GM23338 (cell line): ENCODE measurements around the gene PLEKHG4B.

ENCODE experiments used
- CREB1 ChIP-seq: fragments of 250-450 bp; sonication (Bioruptor Pico); IDR thresholded peaks from 2 replicates; pipeline ENCODE4 v1.5.0; 2020; ENCODE audit warnings: low read depth, mild to moderate bottlenecking, moderate library complexity
- CTCF ChIP-seq, 2 experiments: fragments of 200-600 bp in 1 of 2; sonication (generic) in 1 of 2; conservative IDR thresholded peaks; 2 replicates each; pipeline versions ENCODE4 v1.5.1 to v1.6.1; 2016 to 2017; ENCODE audit warnings: antibody characterized with exemption in 2 of 2, low read depth in 2 of 2, mild to moderate bottlenecking in 2 of 2, moderate library complexity in 1 of 2
- EZH2 ChIP-seq: fragments of 200-600 bp; sonication (generic); IDR thresholded peaks from one replicate; pipeline ENCODE4 v1.8.0; 2017; ENCODE audit warnings: antibody characterized with exemption, mild to moderate bottlenecking, low read depth; ENCODE audit not compliant: unreplicated experiment
- JUNB ChIP-seq: IDR thresholded peaks from one replicate; pipeline ENCODE4 v1.6.1; 2016; ENCODE audit warnings: antibody characterized with exemption; ENCODE audit not compliant: unreplicated experiment
- POLR2AphosphoS5 ChIP-seq: IDR thresholded peaks from 2 replicates; pipeline ENCODE4 v1.6.1; 2016; ENCODE audit warnings: antibody characterized with exemption, low read depth
- STAT1 ChIP-seq: IDR thresholded peaks from one replicate; pipeline ENCODE4 v1.6.1; 2016; ENCODE audit warnings: antibody characterized with exemption; ENCODE audit not compliant: unreplicated experiment
- ZNF331 ChIP-seq: fragments of 250-450 bp; sonication (Bioruptor Pico); IDR thresholded peaks from 2 replicates; pipeline ENCODE4 v1.5.0; 2020; ENCODE audit warnings: low read depth, mild to moderate bottlenecking, moderate library complexity
- TF ChIP-seq, protein P1 (sequence below): IDR thresholded peaks from one replicate; pipeline ENCODE4 v1.6.1; 2018; ENCODE audit warnings: antibody characterized with exemption; ENCODE audit not compliant: unreplicated experiment

- TF ChIP-seq CTCF (conservative IDR thresholded peaks at IDR 0.05; ENCODE audit: low read depth in 2 of 2) (no peak), CREB1 (CRISPR knock-in tag) (no peak), POLR2AphosphoS5 (no peak), EZH2 (no peak), JUNB (no peak), STAT1 (no peak), ZNF331 (CRISPR knock-in tag) (no peak)
- TF ChIP-seq, protein P1, sequence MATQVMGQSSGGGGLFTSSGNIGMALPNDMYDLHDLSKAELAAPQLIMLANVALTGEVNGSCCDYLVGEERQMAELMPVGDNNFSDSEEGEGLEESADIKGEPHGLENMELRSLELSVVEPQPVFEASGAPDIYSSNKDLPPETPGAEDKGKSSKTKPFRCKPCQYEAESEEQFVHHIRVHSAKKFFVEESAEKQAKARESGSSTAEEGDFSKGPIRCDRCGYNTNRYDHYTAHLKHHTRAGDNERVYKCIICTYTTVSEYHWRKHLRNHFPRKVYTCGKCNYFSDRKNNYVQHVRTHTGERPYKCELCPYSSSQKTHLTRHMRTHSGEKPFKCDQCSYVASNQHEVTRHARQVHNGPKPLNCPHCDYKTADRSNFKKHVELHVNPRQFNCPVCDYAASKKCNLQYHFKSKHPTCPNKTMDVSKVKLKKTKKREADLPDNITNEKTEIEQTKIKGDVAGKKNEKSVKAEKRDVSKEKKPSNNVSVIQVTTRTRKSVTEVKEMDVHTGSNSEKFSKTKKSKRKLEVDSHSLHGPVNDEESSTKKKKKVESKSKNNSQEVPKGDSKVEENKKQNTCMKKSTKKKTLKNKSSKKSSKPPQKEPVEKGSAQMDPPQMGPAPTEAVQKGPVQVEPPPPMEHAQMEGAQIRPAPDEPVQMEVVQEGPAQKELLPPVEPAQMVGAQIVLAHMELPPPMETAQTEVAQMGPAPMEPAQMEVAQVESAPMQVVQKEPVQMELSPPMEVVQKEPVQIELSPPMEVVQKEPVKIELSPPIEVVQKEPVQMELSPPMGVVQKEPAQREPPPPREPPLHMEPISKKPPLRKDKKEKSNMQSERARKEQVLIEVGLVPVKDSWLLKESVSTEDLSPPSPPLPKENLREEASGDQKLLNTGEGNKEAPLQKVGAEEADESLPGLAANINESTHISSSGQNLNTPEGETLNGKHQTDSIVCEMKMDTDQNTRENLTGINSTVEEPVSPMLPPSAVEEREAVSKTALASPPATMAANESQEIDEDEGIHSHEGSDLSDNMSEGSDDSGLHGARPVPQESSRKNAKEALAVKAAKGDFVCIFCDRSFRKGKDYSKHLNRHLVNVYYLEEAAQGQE = no peak
These were observed 47.0 kb downstream of the PLEKHG4B start for GRCh38 chr5:138936-139335.
